ENCODE data around the gene TM7SF2.
"Not testable (repeated sequence)": the region's sequence is repeated elsewhere in the genome, so short reads cannot be mapped to it uniquely, and the experiment has no call there.

Gene TM7SF2

GRCh38 chr11:65115361-65116082, 3.9 kb downstream of the TM7SF2 start:
- no peak for DNase-seq (ENCODE audit: low spot score)

GRCh38 chr11:65116370-65117205, 4.9 kb downstream of the TM7SF2 start:
- no peak for DNase-seq (ENCODE audit: low spot score)

GRCh38 chr11:65117206-65118096, 5.8 kb downstream of the TM7SF2 start, which contains the start of gene ZNHIT2:
TSS of gene ZNHIT2 (minus strand) at chr11:65117701. CDS start at chr11:65117653, 48 bp downstream.
- peak; percentile 92 for DNase-seq (ENCODE audit: low spot score)

- no peak for DNase-seq (ENCODE audit: low spot score)
These were observed 6.6 kb downstream of the TM7SF2 start for GRCh38 chr11:65118097-65118837.

GRCh38 chr11:65118891-65119669, 7.4 kb downstream of the TM7SF2 start:
- DNase-seq (ENCODE audit: low spot score) = not testable (repeated sequence)

- DNase-seq (ENCODE audit: low spot score) = no peak
These were observed 8.0 kb downstream of the TM7SF2 start for GRCh38 chr11:65119670-65119995.

- DNase-seq (ENCODE audit: low spot score) = no peak
These were observed 9.2 kb downstream of the TM7SF2 start for GRCh38 chr11:65120831-65121230.

- no peak for DNase-seq (ENCODE audit: low spot score)
These were observed 9.8 kb downstream of the TM7SF2 start for GRCh38 chr11:65121447-65121864.

- DNase-seq (ENCODE audit: low spot score) = peak; percentile 94
These were observed 10.4 kb downstream of the TM7SF2 start, which contains the start of the genes FAU and MRPL49 for GRCh38 chr11:65121865-65122696. TSS of gene FAU (minus strand) at chr11:65122134. CDS start at chr11:65121813, 321 bp downstream. TSS of gene MRPL49 (plus strand) at chr11:65122321. CDS start at chr11:65122347, 26 bp downstream.

- DNase-seq (ENCODE audit: low spot score) = no peak
These were observed 13.0 kb downstream of the TM7SF2 start for GRCh38 chr11:65124480-65125196.

GRCh38 chr11:65125197-65126056, 13.8 kb downstream of the TM7SF2 start:
- no peak for DNase-seq (ENCODE audit: low spot score)

- no peak for DNase-seq (ENCODE audit: low spot score)
These were observed 15.1 kb downstream of the TM7SF2 start for GRCh38 chr11:65126624-65127274.

GRCh38 chr11:65127473-65128181, 16.0 kb downstream of the TM7SF2 start:
- no peak for DNase-seq (ENCODE audit: low spot score)

GRCh38 chr11:65128182-65129145, 16.8 kb downstream of the TM7SF2 start:
- DNase-seq (ENCODE audit: low spot score) = no peak

GRCh38 chr11:65129649-65130441, 18.2 kb downstream of the TM7SF2 start:
- DNase-seq (ENCODE audit: low spot score) = no peak
